ENCODE measurements around the gene TMEM258. TPM values are rescaled to one million over a fixed set of nuclear protein-coding genes. Genes with fewer than 3 reads are reported as not detected.

The TMEM258 gene
- total and polyA plus RNA-seq, 10 of the 15 experiments (the other 5 are each of a cell fraction or from before 2014, with no cell fraction given) = 160 to 840 (median 326) TPM

DNA sequence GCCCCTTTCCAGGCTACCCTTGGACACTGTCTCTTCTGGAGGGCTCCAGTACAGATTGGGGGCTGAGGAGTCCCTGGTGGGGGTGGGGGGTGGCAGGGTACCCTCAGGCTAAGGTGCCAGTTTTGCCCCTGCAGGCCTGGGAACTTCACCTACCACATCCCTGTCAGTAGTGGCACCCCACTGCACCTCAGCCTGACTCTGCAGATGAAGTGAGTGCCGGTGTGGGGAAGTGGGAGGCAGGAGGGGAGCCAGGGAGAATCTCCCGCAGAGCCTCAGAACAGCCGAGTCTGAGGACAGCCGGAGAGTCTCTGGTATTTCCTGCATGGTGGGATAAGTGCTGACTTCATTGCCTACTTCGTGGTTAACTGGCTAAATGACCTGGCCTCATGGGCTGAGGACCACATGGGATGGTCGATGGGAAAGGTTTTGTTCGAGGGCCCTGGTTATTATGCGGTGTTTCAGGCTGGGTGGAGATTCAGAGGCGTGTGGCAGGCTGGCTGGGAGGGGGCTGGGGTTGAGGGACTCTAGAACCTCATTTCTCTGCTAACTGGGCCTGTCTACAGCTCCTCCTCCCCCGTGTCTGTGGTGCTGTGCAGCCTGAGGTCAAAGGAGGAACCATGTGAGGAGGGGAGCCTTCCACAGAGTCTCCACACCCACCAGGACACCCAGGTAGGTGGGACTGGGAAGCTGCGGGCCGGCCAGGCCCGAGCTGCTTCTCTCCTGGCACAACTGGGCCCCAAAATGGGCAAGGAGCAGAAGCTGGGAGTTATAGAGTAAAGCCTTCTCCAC is 8.5 kb downstream of the TMEM258 start:
- Histone ChIP-seq H3K4me3 (no peak overlapping the region), H3K27me3 (replicated peaks in 1 of 2; ENCODE audit: control insufficient read depth in 2 of 2, insufficient read depth in 2 of 2, low read length in 1 of 2) (no peaks in the 10 kb centered on the region), H3K4me2 (ENCODE audit: control insufficient read depth, insufficient read depth) (no peak overlapping the region), H3K9me3 (replicated peaks; ENCODE audit: control insufficient read depth, insufficient read depth, low read length) (no peaks in the 10 kb centered on the region), H3K27ac (ENCODE audit: control insufficient read depth, insufficient read depth) (no peak overlapping the region), H3K4me1 (ENCODE audit: control insufficient read depth, insufficient read depth, low read length) (no peaks in the 10 kb centered on the region; the same call in 1 of the 2 replicates), H3K9ac (ENCODE audit: control insufficient read depth, insufficient read depth, low read length) (no peak overlapping the region), H3K36me3 (ENCODE audit: control insufficient read depth in 2 of 2, insufficient read depth in 2 of 2, low read length in 1 of 2) (peaks cover 9 to 11% of the 10 kb centered on the region in 2 experiments), H2AFZ (ENCODE audit: control insufficient read depth, low read depth, low read length) (no peak overlapping the region), H4K20me1 (ENCODE audit: control insufficient read depth, insufficient read depth) (no peaks in the 10 kb centered on the region), H3K79me2 (ENCODE audit: control insufficient read depth, insufficient read depth, low read length) (no peaks in the 10 kb centered on the region)
- SMC1A ChIA-PET (ENCODE audit: uncharacterized antibody, unreplicated experiment) = no interaction called here
- WGBS (ENCODE audit: insufficient coverage, insufficient replicate concordance, low lambda C conversion rate, missing lambda C conversion rate) = 81% methylated on average over 13 of the region's 13 CpGs
- intact Hi-C loops (cut with micrococcal nuclease; ENCODE audit: unreplicated experiment) = no loop called here
- CTCF ChIA-PET = interaction anchor here (0.7 to 10.5 kb wide), 2 partner anchors 35 to 45 kb away, joined by 3 to 200 read pairs; no protein-coding TSS in a partner anchor
- ATAC-seq (no peak), FAIRE-seq (no peak), DNase-seq (ENCODE audit: low read depth, low spot score) (no peak)
- RAD21 ChIA-PET (ENCODE audit: unreplicated experiment) = interaction anchor here (0.7 to 1.1 kb wide), 2 partner anchors 51 to 298 kb away, joined by 3 to 4 read pairs; no protein-coding TSS in a partner anchor
- in situ Hi-C loops (cut with MboI) = loop anchor here (5.0 kb wide), 1 partner anchor 37 kb away; no protein-coding TSS in a partner anchor
- no TSS peak for BruUV-seq (replicated peaks)
- POLR2A ChIA-PET = no interaction called here
- TF ChIP-seq, protein P1, sequence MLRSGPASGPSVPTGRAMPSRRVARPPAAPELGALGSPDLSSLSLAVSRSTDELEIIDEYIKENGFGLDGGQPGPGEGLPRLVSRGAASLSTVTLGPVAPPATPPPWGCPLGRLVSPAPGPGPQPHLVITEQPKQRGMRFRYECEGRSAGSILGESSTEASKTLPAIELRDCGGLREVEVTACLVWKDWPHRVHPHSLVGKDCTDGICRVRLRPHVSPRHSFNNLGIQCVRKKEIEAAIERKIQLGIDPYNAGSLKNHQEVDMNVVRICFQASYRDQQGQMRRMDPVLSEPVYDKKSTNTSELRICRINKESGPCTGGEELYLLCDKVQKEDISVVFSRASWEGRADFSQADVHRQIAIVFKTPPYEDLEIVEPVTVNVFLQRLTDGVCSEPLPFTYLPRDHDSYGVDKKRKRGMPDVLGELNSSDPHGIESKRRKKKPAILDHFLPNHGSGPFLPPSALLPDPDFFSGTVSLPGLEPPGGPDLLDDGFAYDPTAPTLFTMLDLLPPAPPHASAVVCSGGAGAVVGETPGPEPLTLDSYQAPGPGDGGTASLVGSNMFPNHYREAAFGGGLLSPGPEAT (IDR thresholded peaks at IDR 0.05; ENCODE audit: low read depth) = no peak
- TF ChIP-seq, protein P2, sequence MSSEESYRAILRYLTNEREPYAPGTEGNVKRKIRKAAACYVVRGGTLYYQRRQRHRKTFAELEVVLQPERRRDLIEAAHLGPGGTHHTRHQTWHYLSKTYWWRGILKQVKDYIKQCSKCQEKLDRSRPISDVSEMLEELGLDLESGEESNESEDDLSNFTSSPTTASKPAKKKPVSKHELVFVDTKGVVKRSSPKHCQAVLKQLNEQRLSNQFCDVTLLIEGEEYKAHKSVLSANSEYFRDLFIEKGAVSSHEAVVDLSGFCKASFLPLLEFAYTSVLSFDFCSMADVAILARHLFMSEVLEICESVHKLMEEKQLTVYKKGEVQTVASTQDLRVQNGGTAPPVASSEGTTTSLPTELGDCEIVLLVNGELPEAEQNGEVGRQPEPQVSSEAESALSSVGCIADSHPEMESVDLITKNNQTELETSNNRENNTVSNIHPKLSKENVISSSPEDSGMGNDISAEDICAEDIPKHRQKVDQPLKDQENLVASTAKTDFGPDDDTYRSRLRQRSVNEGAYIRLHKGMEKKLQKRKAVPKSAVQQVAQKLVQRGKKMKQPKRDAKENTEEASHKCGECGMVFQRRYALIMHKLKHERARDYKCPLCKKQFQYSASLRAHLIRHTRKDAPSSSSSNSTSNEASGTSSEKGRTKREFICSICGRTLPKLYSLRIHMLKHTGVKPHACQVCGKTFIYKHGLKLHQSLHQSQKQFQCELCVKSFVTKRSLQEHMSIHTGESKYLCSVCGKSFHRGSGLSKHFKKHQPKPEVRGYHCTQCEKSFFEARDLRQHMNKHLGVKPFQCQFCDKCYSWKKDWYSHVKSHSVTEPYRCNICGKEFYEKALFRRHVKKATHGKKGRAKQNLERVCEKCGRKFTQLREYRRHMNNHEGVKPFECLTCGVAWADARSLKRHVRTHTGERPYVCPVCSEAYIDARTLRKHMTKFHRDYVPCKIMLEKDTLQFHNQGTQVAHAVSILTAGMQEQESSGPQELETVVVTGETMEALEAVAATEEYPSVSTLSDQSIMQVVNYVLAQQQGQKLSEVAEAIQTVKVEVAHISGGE (CRISPR knock-in tag; IDR thresholded peaks at IDR 0.05) = no peak
- TF ChIP-seq LARP7 (IDR thresholded peaks at IDR 0.05) (no peak), STAT3 (IDR thresholded peaks at IDR 0.05; ENCODE audit: low read depth, low read length) (no peak), MYC (IDR thresholded peaks at IDR 0.05; ENCODE audit: insufficient read depth, insufficient read length, insufficient replicate concordance, low read length, severe bottlenecking) (no peak), NBN (IDR thresholded peaks at IDR 0.05) (no peak), CHD2 (IDR thresholded peaks at IDR 0.05; ENCODE audit: borderline replicate concordance, low read depth, low read length) (no peak)
- TF ChIP-seq, protein P3, sequence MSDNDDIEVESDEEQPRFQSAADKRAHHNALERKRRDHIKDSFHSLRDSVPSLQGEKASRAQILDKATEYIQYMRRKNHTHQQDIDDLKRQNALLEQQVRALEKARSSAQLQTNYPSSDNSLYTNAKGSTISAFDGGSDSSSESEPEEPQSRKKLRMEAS (IDR thresholded peaks at IDR 0.05; ENCODE audit: low read depth, low read length) = no peak

Data from GM12878 (cell line).